HG03025 (cell line): ENCODE results near the gene TNFSF9.

ENCODE experiments used
- ATAC-seq: cut with Tn5 transposase; IDR thresholded peaks from one replicate; pipeline ENCODE4 v1.9.1; 2021; ENCODE audit warnings: mild to moderate bottlenecking, moderate library complexity; ENCODE audit not compliant: unreplicated experiment, low FRiP score

TNFSF9 gene, protein sequence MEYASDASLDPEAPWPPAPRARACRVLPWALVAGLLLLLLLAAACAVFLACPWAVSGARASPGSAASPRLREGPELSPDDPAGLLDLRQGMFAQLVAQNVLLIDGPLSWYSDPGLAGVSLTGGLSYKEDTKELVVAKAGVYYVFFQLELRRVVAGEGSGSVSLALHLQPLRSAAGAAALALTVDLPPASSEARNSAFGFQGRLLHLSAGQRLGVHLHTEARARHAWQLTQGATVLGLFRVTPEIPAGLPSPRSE

GRCh38 chr19:6530386-6531162 lies at the start of gene TNFSF9:
Gene TNFSF9 (plus strand): TSS chr19:6531026. CDS start chr19:6531037, 11 bp downstream.
- ATAC-seq: no peak

DNA sequence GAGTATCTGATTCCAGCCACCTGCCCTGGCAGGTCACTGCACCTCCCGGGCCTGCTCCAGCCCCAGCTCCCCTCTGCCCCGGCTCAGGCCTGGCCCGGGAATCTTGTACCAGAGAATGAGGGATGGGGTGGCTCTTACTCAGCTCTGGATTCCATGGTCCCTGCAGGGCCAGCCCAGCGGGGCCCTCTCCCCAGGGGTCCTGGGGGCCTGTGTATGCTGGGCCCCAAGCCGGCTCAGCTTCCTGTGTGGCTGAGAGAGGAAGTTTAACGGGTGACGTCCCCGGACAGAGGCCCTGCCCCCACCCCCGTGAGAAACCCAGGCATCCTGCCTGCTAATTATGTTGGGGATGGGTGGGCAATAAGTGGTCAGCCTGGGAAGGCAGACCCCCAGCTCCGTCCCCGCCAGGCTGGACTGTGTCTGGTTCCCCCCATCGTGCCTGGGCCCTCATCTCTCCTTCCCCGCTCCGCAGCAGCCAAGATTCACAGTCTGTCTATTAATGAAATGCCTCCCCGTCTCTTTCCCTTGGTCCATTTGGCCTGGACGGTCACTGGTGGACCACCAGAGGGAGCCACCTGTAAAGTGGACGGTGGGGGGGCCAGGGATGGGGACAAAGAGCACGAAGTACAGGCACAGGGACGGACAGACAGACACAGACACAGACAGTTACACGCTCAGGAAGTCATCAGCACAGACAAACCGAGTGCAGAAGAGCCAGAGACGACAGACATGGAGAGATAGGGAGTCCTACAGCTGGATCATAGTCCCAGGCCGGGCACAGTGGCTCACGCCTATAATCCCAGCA lies 49.1 kb upstream of the TNFSF9 start, which contains the start of gene DENND1C:
TSS of gene DENND1C (minus strand) at position 247 of the 802 bp plus-strand sequence. CDS start at position 155, 92 bp downstream.
- no peak for ATAC-seq

DNA sequence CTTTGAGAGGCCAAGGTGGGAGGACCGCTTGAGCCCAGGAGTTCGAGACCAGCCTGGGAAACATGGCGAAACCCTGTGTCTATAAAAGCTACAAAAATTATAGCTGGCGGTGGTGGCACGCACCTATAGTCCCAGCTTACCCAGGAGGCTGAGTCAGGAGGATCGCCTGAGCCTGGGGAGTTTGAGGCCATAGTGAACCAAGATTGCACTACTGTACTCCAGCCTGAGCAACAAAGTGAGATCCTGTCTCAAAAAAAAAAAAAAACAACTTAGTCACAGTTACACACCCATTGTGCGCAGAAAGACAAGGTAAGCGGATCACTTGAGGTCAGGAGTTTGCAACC lies 48.5 kb upstream of the TNFSF9 start:
- no peak for ATAC-seq

GRCh38 chr19:6483235-6483634 lies 47.6 kb upstream of the TNFSF9 start:
- no peak for ATAC-seq

GRCh38 chr19:6484230-6484629 lies 46.6 kb upstream of the TNFSF9 start:
- ATAC-seq: no peak

GRCh38 chr19:6484831-6485230 lies 46.0 kb upstream of the TNFSF9 start:
- no peak for ATAC-seq

- no peak for ATAC-seq
Observed at GRCh38 chr19:6489278-6490061, 41.4 kb upstream of the TNFSF9 start.

GRCh38 chr19:6490134-6490533 lies 40.7 kb upstream of the TNFSF9 start:
- ATAC-seq: no peak

GRCh38 chr19:6491802-6492592 lies 38.8 kb upstream of the TNFSF9 start:
- ATAC-seq: no peak

DNA sequence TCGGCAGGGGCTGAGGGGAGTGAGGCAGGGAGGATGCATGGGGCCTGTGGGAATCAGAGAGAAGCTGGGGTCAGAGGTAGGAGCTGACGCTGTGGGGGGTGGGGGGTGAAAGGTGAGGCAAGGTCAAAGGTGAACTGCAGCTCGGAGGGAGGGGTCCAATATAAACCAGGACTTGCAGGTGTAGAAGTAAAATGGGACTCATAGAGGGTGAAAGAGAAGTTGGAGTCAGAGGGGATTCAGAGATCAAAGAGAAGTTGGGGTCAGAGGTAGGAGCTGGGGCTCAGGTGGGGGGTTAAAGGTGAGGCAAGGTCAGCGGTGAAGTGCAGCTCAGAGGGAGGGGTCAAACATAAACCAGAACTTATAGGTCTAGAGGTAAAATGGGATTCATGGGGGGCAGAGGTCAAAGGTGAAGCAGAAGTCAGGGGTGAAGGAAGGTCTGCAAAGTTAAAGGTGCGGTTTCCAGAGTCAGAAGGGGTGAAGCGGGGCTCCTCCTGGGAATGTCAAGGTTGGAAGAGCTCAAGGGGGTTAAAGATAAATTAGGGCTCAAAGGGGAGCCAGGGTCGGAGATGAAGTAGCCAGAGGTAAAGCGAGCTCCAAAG lies 36.3 kb upstream of the TNFSF9 start:
- ATAC-seq: no peak

GRCh38 chr19:6495947-6496346 lies 34.9 kb upstream of the TNFSF9 start:
- ATAC-seq: no peak

DNA sequence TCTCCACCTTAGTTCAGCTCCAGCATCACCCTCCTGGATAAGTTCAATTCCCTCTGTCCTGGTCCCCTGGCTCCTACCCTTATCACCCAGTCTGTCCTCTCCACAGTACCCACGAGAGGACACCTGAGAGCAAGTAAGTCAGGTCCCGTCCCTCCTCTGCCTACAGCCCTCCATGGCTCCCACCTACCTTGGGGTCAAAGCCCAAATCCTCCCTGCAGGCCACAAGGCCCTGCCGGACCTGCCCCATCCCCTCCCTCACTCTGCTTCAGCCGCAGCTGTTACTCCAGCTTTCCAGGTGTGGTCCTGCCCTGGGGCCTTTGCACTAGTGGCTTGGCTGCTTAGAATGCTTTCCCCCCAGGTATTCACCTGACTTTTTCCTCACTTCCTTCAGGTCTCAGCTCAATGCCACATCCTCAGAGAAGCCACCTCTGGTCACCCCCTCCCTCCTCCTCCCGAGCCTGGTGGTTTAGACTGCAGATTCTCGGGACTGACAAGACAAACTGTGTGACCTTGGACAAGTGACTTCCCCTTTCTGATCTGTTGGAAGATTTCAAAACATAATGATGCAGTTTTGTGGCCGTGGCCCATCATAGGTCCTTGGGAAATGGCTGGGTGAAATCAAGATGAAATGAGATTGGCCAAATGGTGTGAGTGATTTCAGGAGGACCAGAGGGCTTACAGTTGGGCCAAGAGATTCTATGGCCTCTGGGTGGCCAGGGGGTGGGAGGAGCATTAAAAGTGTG lies 32.4 kb upstream of the TNFSF9 start:
- no peak for ATAC-seq

- ATAC-seq: no peak
Observed at GRCh38 chr19:6499052-6499790, 31.6 kb upstream of the TNFSF9 start.

- no peak for ATAC-seq
Observed at GRCh38 chr19:6500837-6501739, 29.7 kb upstream of the TNFSF9 start.

DNA sequence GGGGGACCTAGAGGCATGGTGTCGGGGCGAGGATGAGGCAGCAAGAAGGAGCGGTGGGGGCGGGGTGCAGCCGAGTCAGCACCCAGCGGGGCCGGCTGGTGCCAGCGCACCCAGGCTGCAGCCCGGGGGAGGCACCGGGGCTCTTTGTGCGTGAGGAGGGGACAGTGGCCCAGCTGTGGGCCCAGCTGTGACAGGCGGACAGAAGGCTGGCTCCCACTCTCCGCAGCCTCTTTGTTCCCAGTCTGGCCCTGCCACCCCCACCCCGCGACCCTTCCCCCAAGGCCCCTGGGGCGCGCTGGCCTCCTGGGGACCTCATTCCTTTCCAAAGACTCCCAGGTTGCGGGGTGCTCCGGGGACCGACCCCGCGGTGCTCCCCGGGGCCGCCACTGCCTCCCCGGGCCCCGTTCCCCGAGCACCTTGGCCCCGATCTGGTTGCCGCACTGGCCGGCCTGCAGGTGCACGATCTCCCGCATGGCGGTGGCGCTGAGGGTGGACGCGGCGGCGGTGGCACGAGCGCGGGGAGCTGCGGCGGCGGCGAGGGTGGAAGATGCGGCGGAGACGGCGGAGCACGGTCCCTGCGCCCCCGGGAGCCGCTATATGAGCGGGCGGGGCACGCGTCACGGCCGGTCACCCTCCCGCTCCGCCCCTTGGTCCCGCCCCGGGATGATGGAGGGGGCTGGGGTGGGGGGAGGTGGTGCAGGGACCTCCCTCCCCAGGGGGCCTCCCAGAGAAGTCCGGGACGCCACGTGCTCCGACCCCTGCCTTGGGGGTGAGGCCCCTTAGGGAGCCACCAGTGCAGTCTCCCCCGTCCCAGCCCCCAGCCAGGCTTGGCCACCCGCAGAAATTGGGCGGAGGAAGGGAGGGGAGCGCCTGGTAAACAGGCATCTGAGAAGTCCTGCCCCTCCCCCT lies 28.8 kb upstream of the TNFSF9 start, which contains the start of gene TUBB4A:
TSS of gene TUBB4A (minus strand) at position 570 of the 909 bp plus-strand sequence. CDS start at position 473, 97 bp downstream.
- no peak for ATAC-seq
